ENCODE results near the gene NCOR1. TPM values are rescaled to one million over a fixed set of nuclear protein-coding genes. Genes with fewer than 3 reads are reported as not detected.

Gene NCOR1
- total and polyA plus RNA-seq, 10 of the 15 experiments (the other 5 are each of a cell fraction or from before 2014, with no cell fraction given): 34.5 to 135 (median 82.9) TPM

- no peak for FAIRE-seq
Measured at GRCh38 chr17:16040710-16041251, 174.6 kb downstream of the NCOR1 start.

More at GRCh38 chr17:16040710-16041251, 174.6 kb downstream of the NCOR1 start:
- in situ Hi-C loops (cut with MboI): no loop called here
- Histone ChIP-seq H3K9me3 (replicated peaks; ENCODE audit: control insufficient read depth, insufficient read depth, low read length) (no peaks in the 10 kb centered on the region; the same call in 2 of the 3 replicates), H3K4me1 (ENCODE audit: control insufficient read depth, insufficient read depth, low read length) (no peaks in the 10 kb centered on the region), H3K36me3 (ENCODE audit: control insufficient read depth in 2 of 2, insufficient read depth in 2 of 2, low read length in 1 of 2) (peaks cover 6 to 40% of the 10 kb centered on the region in 2 experiments), H3K4me2 (ENCODE audit: control insufficient read depth, insufficient read depth) (no peak overlapping the region), H3K27me3 (replicated peaks in 1 of 2; ENCODE audit: control insufficient read depth in 2 of 2, insufficient read depth in 2 of 2, low read length in 1 of 2) (no peaks in the 10 kb centered on the region), H3K79me2 (ENCODE audit: control insufficient read depth, insufficient read depth, low read length) (no peaks in the 10 kb centered on the region), H3K27ac (ENCODE audit: control insufficient read depth, insufficient read depth) (no peak overlapping the region), H2AFZ (ENCODE audit: control insufficient read depth, low read depth, low read length) (no peak overlapping the region), H3K9ac (ENCODE audit: control insufficient read depth, insufficient read depth, low read length) (no peak overlapping the region), H3K4me3 (no peak overlapping the region), H4K20me1 (ENCODE audit: control insufficient read depth, insufficient read depth) (no peaks in the 10 kb centered on the region)
- WGBS (ENCODE audit: insufficient coverage, insufficient replicate concordance, low lambda C conversion rate, missing lambda C conversion rate): 91% methylated on average over 4 of the region's 4 CpGs
- ChIA-PET RAD21 (ENCODE audit: unreplicated experiment) (no interaction called here), POLR2A (no interaction called here), CTCF (no interaction called here), SMC1A (ENCODE audit: uncharacterized antibody, unreplicated experiment) (interaction anchor here (0.7 kb wide), 1 partner anchor 44 kb away, joined by 3 read pairs; no protein-coding TSS in a partner anchor)
- TF ChIP-seq IKZF1 (conservative IDR thresholded peaks at IDR 0.05) (no peak), SIX5 (IDR thresholded peaks at IDR 0.05; ENCODE audit: low read depth, low read length, severe bottlenecking) (no peak), CHD2 (IDR thresholded peaks at IDR 0.05; ENCODE audit: borderline replicate concordance, low read depth, low read length) (no peak), SPI1 (IDR thresholded peaks at IDR 0.05; ENCODE audit: borderline replicate concordance, insufficient read depth, low read depth, low read length) (no peak), BMI1 (IDR thresholded peaks at IDR 0.05; ENCODE audit: borderline replicate concordance) (no peak), FOS (IDR thresholded peaks at IDR 0.05; ENCODE audit: borderline replicate concordance, extremely low read depth, insufficient read length) (no peak), ZBTB33 (IDR thresholded peaks at IDR 0.05) (no peak), RCOR1 (conservative IDR thresholded peaks at IDR 0.05; ENCODE audit: low read depth, low read length) (no peak), PML (IDR thresholded peaks at IDR 0.05; ENCODE audit: low read length) (no peak)
- TF ChIP-seq, protein P1, sequence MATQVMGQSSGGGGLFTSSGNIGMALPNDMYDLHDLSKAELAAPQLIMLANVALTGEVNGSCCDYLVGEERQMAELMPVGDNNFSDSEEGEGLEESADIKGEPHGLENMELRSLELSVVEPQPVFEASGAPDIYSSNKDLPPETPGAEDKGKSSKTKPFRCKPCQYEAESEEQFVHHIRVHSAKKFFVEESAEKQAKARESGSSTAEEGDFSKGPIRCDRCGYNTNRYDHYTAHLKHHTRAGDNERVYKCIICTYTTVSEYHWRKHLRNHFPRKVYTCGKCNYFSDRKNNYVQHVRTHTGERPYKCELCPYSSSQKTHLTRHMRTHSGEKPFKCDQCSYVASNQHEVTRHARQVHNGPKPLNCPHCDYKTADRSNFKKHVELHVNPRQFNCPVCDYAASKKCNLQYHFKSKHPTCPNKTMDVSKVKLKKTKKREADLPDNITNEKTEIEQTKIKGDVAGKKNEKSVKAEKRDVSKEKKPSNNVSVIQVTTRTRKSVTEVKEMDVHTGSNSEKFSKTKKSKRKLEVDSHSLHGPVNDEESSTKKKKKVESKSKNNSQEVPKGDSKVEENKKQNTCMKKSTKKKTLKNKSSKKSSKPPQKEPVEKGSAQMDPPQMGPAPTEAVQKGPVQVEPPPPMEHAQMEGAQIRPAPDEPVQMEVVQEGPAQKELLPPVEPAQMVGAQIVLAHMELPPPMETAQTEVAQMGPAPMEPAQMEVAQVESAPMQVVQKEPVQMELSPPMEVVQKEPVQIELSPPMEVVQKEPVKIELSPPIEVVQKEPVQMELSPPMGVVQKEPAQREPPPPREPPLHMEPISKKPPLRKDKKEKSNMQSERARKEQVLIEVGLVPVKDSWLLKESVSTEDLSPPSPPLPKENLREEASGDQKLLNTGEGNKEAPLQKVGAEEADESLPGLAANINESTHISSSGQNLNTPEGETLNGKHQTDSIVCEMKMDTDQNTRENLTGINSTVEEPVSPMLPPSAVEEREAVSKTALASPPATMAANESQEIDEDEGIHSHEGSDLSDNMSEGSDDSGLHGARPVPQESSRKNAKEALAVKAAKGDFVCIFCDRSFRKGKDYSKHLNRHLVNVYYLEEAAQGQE (IDR thresholded peaks at IDR 0.05; ENCODE audit: low read depth, low read length): no peak
- TF ChIP-seq, protein P2, sequence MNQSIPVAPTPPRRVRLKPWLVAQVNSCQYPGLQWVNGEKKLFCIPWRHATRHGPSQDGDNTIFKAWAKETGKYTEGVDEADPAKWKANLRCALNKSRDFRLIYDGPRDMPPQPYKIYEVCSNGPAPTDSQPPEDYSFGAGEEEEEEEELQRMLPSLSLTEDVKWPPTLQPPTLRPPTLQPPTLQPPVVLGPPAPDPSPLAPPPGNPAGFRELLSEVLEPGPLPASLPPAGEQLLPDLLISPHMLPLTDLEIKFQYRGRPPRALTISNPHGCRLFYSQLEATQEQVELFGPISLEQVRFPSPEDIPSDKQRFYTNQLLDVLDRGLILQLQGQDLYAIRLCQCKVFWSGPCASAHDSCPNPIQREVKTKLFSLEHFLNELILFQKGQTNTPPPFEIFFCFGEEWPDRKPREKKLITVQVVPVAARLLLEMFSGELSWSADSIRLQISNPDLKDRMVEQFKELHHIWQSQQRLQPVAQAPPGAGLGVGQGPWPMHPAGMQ (IDR thresholded peaks at IDR 0.05; ENCODE audit: borderline replicate concordance): no peak
- TF ChIP-seq, protein P3, sequence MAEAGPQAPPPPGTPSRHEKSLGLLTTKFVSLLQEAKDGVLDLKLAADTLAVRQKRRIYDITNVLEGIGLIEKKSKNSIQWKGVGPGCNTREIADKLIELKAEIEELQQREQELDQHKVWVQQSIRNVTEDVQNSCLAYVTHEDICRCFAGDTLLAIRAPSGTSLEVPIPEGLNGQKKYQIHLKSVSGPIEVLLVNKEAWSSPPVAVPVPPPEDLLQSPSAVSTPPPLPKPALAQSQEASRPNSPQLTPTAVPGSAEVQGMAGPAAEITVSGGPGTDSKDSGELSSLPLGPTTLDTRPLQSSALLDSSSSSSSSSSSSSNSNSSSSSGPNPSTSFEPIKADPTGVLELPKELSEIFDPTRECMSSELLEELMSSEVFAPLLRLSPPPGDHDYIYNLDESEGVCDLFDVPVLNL (IDR thresholded peaks at IDR 0.05; ENCODE audit: low read depth, low read length): no peak
- TF ChIP-seq, protein P4, sequence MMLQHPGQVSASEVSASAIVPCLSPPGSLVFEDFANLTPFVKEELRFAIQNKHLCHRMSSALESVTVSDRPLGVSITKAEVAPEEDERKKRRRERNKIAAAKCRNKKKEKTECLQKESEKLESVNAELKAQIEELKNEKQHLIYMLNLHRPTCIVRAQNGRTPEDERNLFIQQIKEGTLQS (IDR thresholded peaks at IDR 0.05; ENCODE audit: borderline replicate concordance, extremely low read depth, low read depth, low read length): no peak
- no peak for ATAC-seq
- DNase-seq (ENCODE audit: low read depth, low spot score): no peak
- intact Hi-C loops (cut with micrococcal nuclease; ENCODE audit: unreplicated experiment): no loop called here
- BruUV-seq (replicated peaks): no TSS peak

Measured in GM12878 (cell line).